GM21723 (cell line): ENCODE results near the gene GTF3C1.

Experiments
- ATAC-seq: cut with Tn5 transposase; IDR thresholded peaks from one replicate; pipeline ENCODE4 v1.9.1; 2021; ENCODE audit warnings: mild to moderate bottlenecking, moderate library complexity; ENCODE audit not compliant: unreplicated experiment

The GTF3C1 gene

GRCh38 chr16:27489906-27490305 lies 59.8 kb downstream of the GTF3C1 start:
- no peak for ATAC-seq

- no peak for ATAC-seq
Observed at GRCh38 chr16:27489421-27489820, 60.3 kb downstream of the GTF3C1 start.

- ATAC-seq = no peak
Observed at GRCh38 chr16:27486760-27487159, 63.0 kb downstream of the GTF3C1 start.

GRCh38 chr16:27486344-27486743 lies 63.4 kb downstream of the GTF3C1 start:
- ATAC-seq = no peak

GRCh38 chr16:27485811-27486210 lies 63.9 kb downstream of the GTF3C1 start:
- no peak for ATAC-seq

GRCh38 chr16:27485126-27485525 lies 64.6 kb downstream of the GTF3C1 start:
- ATAC-seq = no peak

- ATAC-seq = no peak
Observed at GRCh38 chr16:27483624-27484023, 66.1 kb downstream of the GTF3C1 start.

GRCh38 chr16:27483088-27483437 lies 66.7 kb downstream of the GTF3C1 start:
- ATAC-seq = no peak

- ATAC-seq = no peak
Observed at GRCh38 chr16:27482397-27483087, 67.2 kb downstream of the GTF3C1 start.

- ATAC-seq = no peak
Observed at GRCh38 chr16:27481282-27481934, 68.3 kb downstream of the GTF3C1 start.

- no peak for ATAC-seq
Observed at GRCh38 chr16:27480761-27481160, 69.0 kb downstream of the GTF3C1 start.

- ATAC-seq = no peak
Observed at GRCh38 chr16:27476240-27476639, 73.5 kb downstream of the GTF3C1 start.

GRCh38 chr16:27475561-27475960 lies 74.2 kb downstream of the GTF3C1 start:
- no peak for ATAC-seq

- no peak for ATAC-seq
Observed at GRCh38 chr16:27474921-27475320, 74.8 kb downstream of the GTF3C1 start.

GRCh38 chr16:27474041-27474440 lies 75.7 kb downstream of the GTF3C1 start:
- ATAC-seq = no peak

GRCh38 chr16:27473101-27473900 lies 76.4 kb downstream of the GTF3C1 start:
- ATAC-seq = no peak

GRCh38 chr16:27472091-27473020 lies 77.4 kb downstream of the GTF3C1 start:
- ATAC-seq = no peak

- ATAC-seq = no peak
Observed at GRCh38 chr16:27471661-27472060, 78.1 kb downstream of the GTF3C1 start.

GRCh38 chr16:27470567-27471431 lies 78.9 kb downstream of the GTF3C1 start:
- ATAC-seq = no peak
